ENCODE measurements around the gene ZNF470. TPM values are rescaled to one million over a fixed set of nuclear protein-coding genes. Genes with fewer than 3 reads are reported as not detected.
A peak's percentile ranks its signal among the peaks of the same experiment; 100 is the strongest.

Gene ZNF470
- total RNA-seq: 1 to 10 TPM; 1.9 to 2.5 TPM

GRCh38 chr19:56567274-56568120, at the start of gene ZNF470:
TSS of gene ZNF470 (plus strand) at chr19:56567468. CDS start at chr19:56570312, 2,844 bp downstream.
- Histone ChIP-seq H3K4me1 (peaks cover 0 to 16% of the 10 kb centered on the region in 2 donors), H3K9me3 (peaks cover 29 to 77% of the 10 kb centered on the region in 2 donors), H3K27ac (peak within 1 kb of the TSS; percentile 83 to 90), H3K36me3 (peaks cover 35% of the 10 kb centered on the region), H3K4me3 (peak within 1 kb of the TSS; percentile 96 to 97), H3K27me3 (no peaks in the 10 kb centered on the region)
- TF ChIP-seq CTCF (IDR thresholded peaks at IDR 0.05): no peak
- DNase-seq (ENCODE audit: low spot score): peak; percentile 95

- no peaks in the 10 kb centered on the region for H3K4me1 ChIP-seq
- no peak for TF ChIP-seq CTCF (IDR thresholded peaks at IDR 0.05)
- H3K4me3 ChIP-seq: no peak overlapping the region
- peaks cover 29% of the 10 kb centered on the region for H3K36me3 ChIP-seq
- peaks cover 63 to 100% of the 10 kb centered on the region in 2 donors for H3K9me3 ChIP-seq
- H3K27me3 ChIP-seq: no peaks in the 10 kb centered on the region
- H3K27ac ChIP-seq: no peak overlapping the region
- no peak for DNase-seq (ENCODE audit: low spot score)
Observed at GRCh38 chr19:56525214-56525860, 41.9 kb upstream of the ZNF470 start.

GRCh38 chr19:56537442-56537841, 29.8 kb upstream of the ZNF470 start:
- no peak for TF ChIP-seq CTCF (IDR thresholded peaks at IDR 0.05)
- no peak for DNase-seq (ENCODE audit: low spot score)
- H3K9me3 ChIP-seq: peaks cover 0 to 53% of the 10 kb centered on the region in 2 donors
- peaks cover 16% of the 10 kb centered on the region for H3K36me3 ChIP-seq
- H3K27ac ChIP-seq: no peak overlapping the region
- no peaks in the 10 kb centered on the region for H3K27me3 ChIP-seq
- H3K4me1 ChIP-seq: peaks cover 0 to 19% of the 10 kb centered on the region in 2 donors
- peak overlapping the region in 1 of 2 donors; percentile 82 for H3K4me3 ChIP-seq

GRCh38 chr19:56538254-56538760, 29.0 kb upstream of the ZNF470 start:
- H3K36me3 ChIP-seq: peaks cover 16% of the 10 kb centered on the region
- peak overlapping the region; percentile 68 to 82 for H3K4me3 ChIP-seq
- H3K4me1 ChIP-seq: peaks cover 0 to 19% of the 10 kb centered on the region in 2 donors
- TF ChIP-seq CTCF (IDR thresholded peaks at IDR 0.05): no peak
- H3K27me3 ChIP-seq: no peaks in the 10 kb centered on the region
- DNase-seq (ENCODE audit: low spot score): peak; percentile 87
- peak overlapping the region; percentile 90 to 93 for H3K27ac ChIP-seq
- H3K9me3 ChIP-seq: peaks cover 0 to 50% of the 10 kb centered on the region in 2 donors

- no peak for TF ChIP-seq CTCF (IDR thresholded peaks at IDR 0.05)
- H3K4me1 ChIP-seq: peaks cover 0 to 19% of the 10 kb centered on the region in 2 donors
- H3K36me3 ChIP-seq: peaks cover 16% of the 10 kb centered on the region
- DNase-seq (ENCODE audit: low spot score): no peak
- H3K27me3 ChIP-seq: no peaks in the 10 kb centered on the region
- peaks cover 0 to 50% of the 10 kb centered on the region in 2 donors for H3K9me3 ChIP-seq
- H3K27ac ChIP-seq: peak within 1 kb of the TSS; percentile 90 to 93
- H3K4me3 ChIP-seq: peak within 1 kb of the TSS; percentile 68 to 82
Observed at GRCh38 chr19:56538761-56539263, 28.5 kb upstream of the ZNF470 start, which contains the start of gene ZFP28. TSS of gene ZFP28 (plus strand) at chr19:56538948. CDS start at chr19:56539019, 71 bp downstream.
